Liver (tissue), 9 donors: ENCODE measurements around the gene BTBD7. TPM values are rescaled to one million over a fixed set of nuclear protein-coding genes. Genes with fewer than 3 reads are reported as not detected.

ENCODE experiments used
- DNase-seq: peaks from one replicate; pipeline ENCODE4 v3.0.0-alpha.2; 2017; ENCODE audit warnings: low spot score
- H3K27ac ChIP-seq, 2 donors: one replicate each; pipeline ENCODE4 v1.7.0; 2013; ENCODE audit warnings: inconsistent platforms in 2 of 2, low read length in 2 of 2, control low read depth in 1 of 2, low read depth in 1 of 2, mild to moderate bottlenecking in 1 of 2
- H3K27me3 ChIP-seq, 4 donors: one replicate each; pipeline versions ENCODE4 v1.6.1 to v1.7.0; 2013; ENCODE audit warnings: low read length in 3 of 4, inconsistent platforms in 1 of 4, mild to moderate bottlenecking in 1 of 4, moderate library complexity in 1 of 4; ENCODE audit not compliant: control insufficient read depth in 4 of 4, insufficient read depth in 4 of 4
- H3K36me3 ChIP-seq, 4 donors: one replicate each; pipeline versions ENCODE4 v1.6.1 to v1.7.0; 2013; ENCODE audit warnings: low read length in 3 of 4, mild to moderate bottlenecking in 3 of 4, low read depth in 1 of 4, moderate library complexity in 1 of 4; ENCODE audit not compliant: control insufficient read depth in 4 of 4, insufficient read depth in 3 of 4
- H3K4me1 ChIP-seq, 4 donors: one replicate each; pipeline versions ENCODE4 v1.6.1 to v1.7.0; 2013; ENCODE audit warnings: low read length in 3 of 4, mild to moderate bottlenecking in 3 of 4, moderate library complexity in 1 of 4; ENCODE audit not compliant: control insufficient read depth in 4 of 4, insufficient read depth in 4 of 4
- H3K4me3 ChIP-seq, 3 donors: one replicate each; pipeline versions ENCODE4 v1.6.1 to v1.7.0; 2013; ENCODE audit warnings: low read length in 3 of 3, control low read depth in 1 of 3, low read depth in 1 of 3, mild to moderate bottlenecking in 1 of 3
- H3K9ac ChIP-seq, 2 donors: one replicate each; pipeline ENCODE4 v1.7.0; 2013; ENCODE audit warnings: low read length in 2 of 2, mild to moderate bottlenecking in 2 of 2, moderate library complexity in 2 of 2, control low read depth in 1 of 2, low read depth in 1 of 2
- H3K9me3 ChIP-seq, 4 donors: one replicate each; pipeline versions ENCODE4 v1.6.1 to v1.7.0; 2013; ENCODE audit warnings: low read length in 3 of 4; ENCODE audit not compliant: control insufficient read depth in 4 of 4
- ATF3 ChIP-seq: IDR thresholded peaks from 2 replicates; pipeline ENCODE4 v1.6.1; 2016; ENCODE audit warnings: antibody characterized with exemption
- EGR1 ChIP-seq, 2 donors: IDR thresholded peaks; 2 replicates each; pipeline ENCODE4 v1.6.1; 2016 to 2018; ENCODE audit warnings: antibody characterized with exemption in 2 of 2, low read depth in 2 of 2
- FOXA1 ChIP-seq: IDR thresholded peaks from 2 replicates; pipeline ENCODE4 v1.6.1; 2016; ENCODE audit warnings: antibody characterized with exemption
- FOXA2 ChIP-seq: IDR thresholded peaks from 2 replicates; pipeline ENCODE4 v1.6.1; 2016; ENCODE audit warnings: antibody characterized with exemption
- GABPA ChIP-seq, 2 donors: IDR thresholded peaks in 1 of 2; conservative IDR thresholded peaks in 1 of 2; 2 replicates each; pipeline ENCODE4 v1.6.1; 2016; ENCODE audit warnings: antibody characterized with exemption in 2 of 2, mild to moderate bottlenecking in 1 of 2, moderate library complexity in 1 of 2
- HNF4A ChIP-seq, 2 donors: conservative IDR thresholded peaks; 2 replicates each; pipeline ENCODE4 v1.6.1; 2016; ENCODE audit warnings: antibody characterized with exemption in 2 of 2, mild to moderate bottlenecking in 2 of 2
- HNF4G ChIP-seq: IDR thresholded peaks from 2 replicates; pipeline ENCODE4 v1.6.1; 2016; ENCODE audit warnings: antibody characterized with exemption
- JUND ChIP-seq, 2 donors: IDR thresholded peaks; 2 replicates each; pipeline ENCODE4 v1.6.1; 2016; ENCODE audit warnings: antibody characterized with exemption in 2 of 2
- NR2F2 ChIP-seq: IDR thresholded peaks from 2 replicates; pipeline ENCODE4 v1.6.1; 2016; ENCODE audit warnings: antibody characterized with exemption
- RAD21 ChIP-seq, 2 donors: IDR thresholded peaks; 2 replicates each; pipeline ENCODE4 v1.6.1; 2016; ENCODE audit warnings: antibody characterized with exemption in 2 of 2, mild to moderate bottlenecking in 2 of 2
- REST ChIP-seq: IDR thresholded peaks from 2 replicates; pipeline ENCODE4 v1.6.1; 2016; ENCODE audit warnings: antibody characterized with exemption, mild to moderate bottlenecking
- RXRA ChIP-seq, 2 donors: IDR thresholded peaks; 2 replicates each; pipeline ENCODE4 v1.6.1; 2017 to 2018; ENCODE audit warnings: antibody characterized with exemption in 2 of 2, mild to moderate bottlenecking in 1 of 2
- SP1 ChIP-seq: IDR thresholded peaks from 2 replicates; pipeline ENCODE4 v1.6.1; 2018; ENCODE audit warnings: antibody characterized with exemption, mild to moderate bottlenecking
- TAF1 ChIP-seq: conservative IDR thresholded peaks from 2 replicates; pipeline ENCODE4 v1.6.1; 2016; ENCODE audit warnings: antibody characterized with exemption, mild to moderate bottlenecking
- YY1 ChIP-seq: IDR thresholded peaks from 2 replicates; pipeline ENCODE4 v1.6.1; 2016; ENCODE audit warnings: antibody characterized with exemption, mild to moderate bottlenecking
- ZBTB33 ChIP-seq: IDR thresholded peaks from 2 replicates; pipeline ENCODE4 v1.6.1; 2016; ENCODE audit warnings: antibody characterized with exemption
- WGBS: extraction: QIAGEN DNeasy Blood & Tissue Kit; methylation state at CpG from one replicate; pipeline ENCODE4 v1.1.7; 2013; 5-methylcytosine and 5-hydroxymethylcytosine counted together
- polyA plus RNA-seq, 2 donors: library from polyadenylated mRNA; stranded (reverse) in 1 of 2; unstranded in 1 of 2; fragments of 200-250 nt in 1 of 2; fragments of >200 nt in 1 of 2; fragmentation: Nextera tagmentation in 1 of 2; extraction: Ambion mirVana in 1 of 2; gene quantifications; one replicate each; pipeline versions ENCODE4 v1.2.1 to v1.2.3, GENCODE V29; 2013 to 2015
- total RNA-seq, 2 donors: library from RNA; depleted of rRNA; stranded (reverse); fragments of >200 nt; gene quantifications; one replicate each; pipeline ENCODE4 v1.2.3, GENCODE V29; 2014
- TF ChIP-seq, protein P1 (sequence below): fragments of 150-350 bp; IDR thresholded peaks from 2 replicates; pipeline ENCODE4 v1.5.1; 2017; ENCODE audit warnings: improper control_type of control experiment, low read depth, low read length; ENCODE audit not compliant: missing input control
- TF ChIP-seq, protein P2 (sequence below): IDR thresholded peaks from 2 replicates; pipeline ENCODE4 v1.6.1; 2016; ENCODE audit warnings: antibody characterized with exemption
- donor health status: healthy.
- donor health status: healthy.
- donor health status: healthy.
- donor health status: healthy.
- donor health status: healthy.

Gene BTBD7
- total and polyA plus RNA-seq, 4 donors = 4.4 to 17.7 (median 10.2) TPM

DNA sequence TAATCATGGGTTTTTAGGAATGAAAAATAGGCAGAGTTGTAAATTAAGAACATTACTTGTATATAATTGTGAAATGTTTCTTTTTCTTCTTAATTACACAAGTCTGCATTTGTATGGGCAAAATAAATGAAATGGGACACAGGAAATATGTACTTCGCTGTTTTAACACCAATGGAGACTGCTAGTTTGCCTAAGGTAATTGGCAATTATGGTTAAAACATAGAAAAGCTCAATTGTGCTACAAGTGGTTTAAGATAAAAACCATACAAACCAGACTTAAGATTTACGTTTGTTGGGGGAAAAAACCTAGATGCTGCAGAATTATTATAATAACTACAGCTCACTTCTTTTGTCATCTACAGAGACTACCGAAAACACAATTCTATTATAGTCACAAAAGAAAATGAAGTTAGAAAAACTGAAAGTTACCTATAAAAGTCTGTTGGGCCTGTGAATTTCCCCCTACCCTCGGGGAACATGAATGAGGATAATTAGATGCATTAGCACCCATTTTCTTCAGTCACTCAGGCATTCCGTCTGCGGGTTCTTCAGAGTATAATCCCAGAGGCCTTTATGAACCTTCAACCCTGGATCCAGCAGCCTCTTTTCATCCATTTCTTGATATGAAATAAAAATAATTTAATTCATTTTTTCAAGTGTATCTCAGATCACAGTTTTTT, 37.2 kb downstream of the BTBD7 start:
- 95% methylated on average over 6 of the region's 6 CpGs for WGBS
- Histone ChIP-seq H3K4me3 (no peak overlapping the region), H3K36me3 (peaks cover 0 to 4% (median 0%) of the 10 kb centered on the region in 4 donors), H3K9ac (no peak overlapping the region), H3K27ac (no peak overlapping the region), H3K4me1 (no peaks in the 10 kb centered on the region), H3K9me3 (no peaks in the 10 kb centered on the region), H3K27me3 (no peaks in the 10 kb centered on the region)
- TF ChIP-seq RXRA (IDR thresholded peaks at IDR 0.05) = no peak
- TF ChIP-seq, protein P1, sequence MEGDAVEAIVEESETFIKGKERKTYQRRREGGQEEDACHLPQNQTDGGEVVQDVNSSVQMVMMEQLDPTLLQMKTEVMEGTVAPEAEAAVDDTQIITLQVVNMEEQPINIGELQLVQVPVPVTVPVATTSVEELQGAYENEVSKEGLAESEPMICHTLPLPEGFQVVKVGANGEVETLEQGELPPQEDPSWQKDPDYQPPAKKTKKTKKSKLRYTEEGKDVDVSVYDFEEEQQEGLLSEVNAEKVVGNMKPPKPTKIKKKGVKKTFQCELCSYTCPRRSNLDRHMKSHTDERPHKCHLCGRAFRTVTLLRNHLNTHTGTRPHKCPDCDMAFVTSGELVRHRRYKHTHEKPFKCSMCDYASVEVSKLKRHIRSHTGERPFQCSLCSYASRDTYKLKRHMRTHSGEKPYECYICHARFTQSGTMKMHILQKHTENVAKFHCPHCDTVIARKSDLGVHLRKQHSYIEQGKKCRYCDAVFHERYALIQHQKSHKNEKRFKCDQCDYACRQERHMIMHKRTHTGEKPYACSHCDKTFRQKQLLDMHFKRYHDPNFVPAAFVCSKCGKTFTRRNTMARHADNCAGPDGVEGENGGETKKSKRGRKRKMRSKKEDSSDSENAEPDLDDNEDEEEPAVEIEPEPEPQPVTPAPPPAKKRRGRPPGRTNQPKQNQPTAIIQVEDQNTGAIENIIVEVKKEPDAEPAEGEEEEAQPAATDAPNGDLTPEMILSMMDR = no peak
- no peak for TF ChIP-seq ZBTB33
- no peak for TF ChIP-seq JUND (IDR thresholded peaks at IDR 0.05)
- TF ChIP-seq YY1 = no peak
- TF ChIP-seq REST = no peak
- no peak for TF ChIP-seq TAF1
- TF ChIP-seq SP1 = no peak
- no peak for TF ChIP-seq HNF4G
- no peak for TF ChIP-seq ATF3
- TF ChIP-seq FOXA2 = no peak
- no peak for TF ChIP-seq EGR1 (IDR thresholded peaks at IDR 0.05; ENCODE audit: low read depth in 2 of 2)
- no peak for TF ChIP-seq GABPA (IDR thresholded peaks at IDR 0.05 in 1 of 2, conservative IDR thresholded peaks at IDR 0.05 in 1 of 2)
- TF ChIP-seq, protein P2, sequence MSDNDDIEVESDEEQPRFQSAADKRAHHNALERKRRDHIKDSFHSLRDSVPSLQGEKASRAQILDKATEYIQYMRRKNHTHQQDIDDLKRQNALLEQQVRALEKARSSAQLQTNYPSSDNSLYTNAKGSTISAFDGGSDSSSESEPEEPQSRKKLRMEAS = no peak
- TF ChIP-seq HNF4A (conservative IDR thresholded peaks at IDR 0.05) = no peak
- TF ChIP-seq RAD21 (IDR thresholded peaks at IDR 0.05) = no peak
- TF ChIP-seq NR2F2 = no peak
- TF ChIP-seq FOXA1 = no peak
- no peak for DNase-seq
